ENCODE results near the gene ZNF763.

DNA sequence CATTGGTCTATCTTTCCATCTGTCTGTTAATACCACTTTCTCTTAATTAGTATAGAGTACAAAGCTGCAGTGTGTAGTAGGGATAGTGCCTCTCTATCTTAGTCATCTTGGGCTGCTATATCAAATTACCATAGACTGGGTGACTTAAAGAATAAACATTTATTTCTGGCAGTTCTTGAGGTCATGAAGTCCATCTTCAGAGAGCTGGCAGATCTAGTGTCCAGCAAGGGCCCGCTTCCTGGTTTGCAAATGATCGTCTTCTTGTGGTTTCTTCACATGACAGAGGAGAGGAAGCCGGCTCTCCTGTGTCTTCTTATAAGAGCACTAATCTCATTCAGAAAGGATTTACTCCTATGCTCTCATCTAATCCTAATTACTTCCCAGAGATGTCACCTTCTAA lies 33.8 kb upstream of the ZNF763 start:
- TF ChIP-seq POLR2A (IDR thresholded peaks at IDR 0.05) (no peak), POLR2AphosphoS5 (IDR thresholded peaks at IDR 0.05) (no peak)
- TF ChIP-seq, protein P1, sequence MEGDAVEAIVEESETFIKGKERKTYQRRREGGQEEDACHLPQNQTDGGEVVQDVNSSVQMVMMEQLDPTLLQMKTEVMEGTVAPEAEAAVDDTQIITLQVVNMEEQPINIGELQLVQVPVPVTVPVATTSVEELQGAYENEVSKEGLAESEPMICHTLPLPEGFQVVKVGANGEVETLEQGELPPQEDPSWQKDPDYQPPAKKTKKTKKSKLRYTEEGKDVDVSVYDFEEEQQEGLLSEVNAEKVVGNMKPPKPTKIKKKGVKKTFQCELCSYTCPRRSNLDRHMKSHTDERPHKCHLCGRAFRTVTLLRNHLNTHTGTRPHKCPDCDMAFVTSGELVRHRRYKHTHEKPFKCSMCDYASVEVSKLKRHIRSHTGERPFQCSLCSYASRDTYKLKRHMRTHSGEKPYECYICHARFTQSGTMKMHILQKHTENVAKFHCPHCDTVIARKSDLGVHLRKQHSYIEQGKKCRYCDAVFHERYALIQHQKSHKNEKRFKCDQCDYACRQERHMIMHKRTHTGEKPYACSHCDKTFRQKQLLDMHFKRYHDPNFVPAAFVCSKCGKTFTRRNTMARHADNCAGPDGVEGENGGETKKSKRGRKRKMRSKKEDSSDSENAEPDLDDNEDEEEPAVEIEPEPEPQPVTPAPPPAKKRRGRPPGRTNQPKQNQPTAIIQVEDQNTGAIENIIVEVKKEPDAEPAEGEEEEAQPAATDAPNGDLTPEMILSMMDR (IDR thresholded peaks at IDR 0.05) = no peak

Data from transverse colon (tissue), 4 donors.